Heart left ventricle (tissue), 16 donors: ENCODE data around the gene THBS1. TPM values are rescaled to one million over a fixed set of nuclear protein-coding genes. Genes with fewer than 3 reads are reported as not detected.

ENCODE experiments used
- ATAC-seq, 4 donors: fragments of 200-7000 bp; cut with Tn5 transposase; one replicate each; pipeline ENCODE4 v1.9.1; 2020 to 2022; ENCODE audit warnings: moderate library complexity in 4 of 4, mild to moderate bottlenecking in 3 of 4, moderate number of reproducible peaks in 1 of 4
- DNase-seq, 5 donors: peaks; one replicate each; pipeline ENCODE4 v3.0.0-alpha.2; 2020
- H3K27ac ChIP-seq, 12 donors: fragments of 200-600 bp; sonication (generic) in 4 of 12; one replicate each; pipeline versions ENCODE4 v1.5.0 to v1.8.0; 2016 to 2022; ENCODE audit warnings: mild to moderate bottlenecking in 2 of 12
- H3K27me3 ChIP-seq, 9 donors: fragments of 200-600 bp; sonication (generic) in 2 of 9; one replicate each; pipeline versions ENCODE4 v1.5.1 to v1.8.0; 2016 to 2022; ENCODE audit warnings: mild to moderate bottlenecking in 3 of 9
- H3K36me3 ChIP-seq, 9 donors: fragments of 200-600 bp; sonication (generic) in 2 of 9; one replicate each; pipeline versions ENCODE4 v1.5.0 to v1.8.0; 2018 to 2022; ENCODE audit warnings: mild to moderate bottlenecking in 2 of 9
- H3K4me1 ChIP-seq, 12 donors: fragments of 200-600 bp; sonication (generic) in 4 of 12; one replicate each; pipeline versions ENCODE4 v1.5.0 to v1.8.0; 2016 to 2022; ENCODE audit warnings: mild to moderate bottlenecking in 3 of 12
- H3K4me3 ChIP-seq, 12 donors: fragments of 200-600 bp; sonication (generic) in 4 of 12; one replicate each; pipeline versions ENCODE4 v1.5.0 to v1.8.0; 2017 to 2022; ENCODE audit warnings: mild to moderate bottlenecking in 9 of 12, moderate library complexity in 4 of 12
- H3K9me3 ChIP-seq, 12 donors: fragments of 200-600 bp; sonication (generic) in 4 of 12; one replicate each; pipeline versions ENCODE4 v1.5.0 to v1.8.0; 2016 to 2022; ENCODE audit warnings: mild to moderate bottlenecking in 1 of 12
- CTCF ChIP-seq, 12 donors: fragments of 200-600 bp; sonication (generic) in 4 of 12; IDR thresholded peaks; one replicate each; pipeline versions ENCODE4 v1.5.0 to v1.8.0; 2018 to 2022; ENCODE audit warnings: antibody characterized with exemption in 12 of 12, mild to moderate bottlenecking in 5 of 12
- POLR2A ChIP-seq, 2 donors: fragments of 450-650 bp; IDR thresholded peaks; one replicate each; pipeline ENCODE4 v1.6.1; 2017; ENCODE audit warnings: antibody characterized with exemption in 2 of 2, mild to moderate bottlenecking in 2 of 2, moderate library complexity in 2 of 2
- WGBS, 4 donors: extraction: QIAGEN DNeasy Blood & Tissue Kit in 2 of 4; methylation state at CpG; one replicate each; pipeline versions ENCODE4 v1.1.5 to v1.1.7; 2013 to 2018; 5-methylcytosine and 5-hydroxymethylcytosine counted together
- intact Hi-C, 10 donors: fragments of 100-400 bp; cut with DNase I; formaldehyde crosslinking; loops; one replicate each; pipeline versions ENCODE4 v1.11.1 to v1.14.2; 2022
- polyA plus RNA-seq, 2 donors: library from polyadenylated mRNA; stranded (reverse); fragments of 200-250 nt; gene quantifications; one replicate each; pipeline ENCODE4 v1.2.3, GENCODE V29; 2013
- total RNA-seq, 9 donors: library from RNA; depleted of rRNA in 2 of 9; stranded (reverse); fragments of >200 nt in 2 of 9; fragmentation: NEBNext Ultra II Directional in 3 of 9; extraction: Animal tissue kit (Norgen Biotek cat#: 25700) in 3 of 9; gene quantifications; one replicate each; pipeline versions ENCODE4 v1.1.0 to v1.2.4, GENCODE V29; 2016 to 2023
- donor health status: ischemic (EF 13 %, LVEDD 7.1; RV severe dilation, severe dysfunction).
- donor health status: healthy with polysubstance abuse.
- donor health status: DM: no; HTN: yes; CAD: no.
- donor health status: DM: no; HTN: no; CAD: no.
- donor health status: ischemic (EF 25% LVEDD 6.9; RV normal size, moderate dysfunction).
- donor health status: ischemic (EF 25% LVEDD 5.7; RV mildly dilated, moderate dysfunction).
- donor health status: healthy.
- donor health status: DM: yes; HTN: yes; CAD: no.
- donor health status: ischemic (EF 35%, LVEDD 5.7; RV mildly dilated, moderate dysfunction).
- donor health status: nonischemic (EF 11% LVEDD 7.7; RV severe dilation, severe dysfunction).
- donor health status: DM: yes; HTN: yes; CAD: no.
- donor health status: PGD.
- donor health status: ischemic (EF 29% LVEDD 5.4; RV normal size, mild dysfunction).
- donor health status: nonischemic (EF 23%, LVEDD 6.1; RV moderate dilation, normal function).

THBS1 gene
- total and polyA plus RNA-seq, 11 donors, result 8.5 to 573 (median 160) TPM

GRCh38 chr15:39588531-39589192 lies 7.8 kb downstream of the THBS1 start:
- Histone ChIP-seq H3K36me3 (peaks cover 0 to 100% (median 99%) of the 10 kb centered on the region in 9 donors), H3K27ac (no peak overlapping the region), H3K4me1 (peaks cover 0 to 47% (median 15%) of the 10 kb centered on the region in 12 donors), H3K27me3 (no peaks in the 10 kb centered on the region), H3K9me3 (no peaks in the 10 kb centered on the region), H3K4me3 (no peak overlapping the region)
- DNase-seq (no peak), ATAC-seq (no peak)
- intact Hi-C loops, result loop anchor here in 4 of 10 donors (5.0 to 10.0 kb wide), 6 partner anchors 96 to 884 kb away; no protein-coding TSS in a partner anchor
- TF ChIP-seq CTCF (IDR thresholded peaks at IDR 0.05) (no peak), POLR2A (IDR thresholded peaks at IDR 0.05) (no peak)
- 89 to 94% (median 93%) methylated on average over 12 to 13 of the region's 13 CpGs for WGBS, 4 donors

- Histone ChIP-seq H3K27me3 (no peaks in the 10 kb centered on the region), H3K4me3 (no peak overlapping the region), H3K9me3 (no peaks in the 10 kb centered on the region), H3K36me3 (peaks cover 0 to 100% (median 100%) of the 10 kb centered on the region in 9 donors), H3K4me1 (peaks cover 0 to 40% (median 11%) of the 10 kb centered on the region in 12 donors), H3K27ac (no peak overlapping the region)
- TF ChIP-seq POLR2A (IDR thresholded peaks at IDR 0.05) (no peak), CTCF (IDR thresholded peaks at IDR 0.05) (no peak)
- WGBS, 4 donors, result 91 to 94% (median 92%) methylated on average over 14 of the region's 14 CpGs
- intact Hi-C loops, result loop anchor here in 4 of 10 donors (5.0 to 10.0 kb wide), 6 partner anchors 95 to 885 kb away; no protein-coding TSS in a partner anchor
- DNase-seq (no peak), ATAC-seq (no peak)
These were observed 8.4 kb downstream of the THBS1 start for GRCh38 chr15:39589193-39589814.

GRCh38 chr15:39589815-39590644 lies 9.2 kb downstream of the THBS1 start:
- Histone ChIP-seq H3K27ac (no peak overlapping the region), H3K4me3 (no peak overlapping the region), H3K36me3 (peaks cover 0 to 100% (median 100%) of the 10 kb centered on the region in 9 donors), H3K4me1 (peaks cover 0 to 35% (median 10%) of the 10 kb centered on the region in 12 donors), H3K27me3 (no peaks in the 10 kb centered on the region), H3K9me3 (no peaks in the 10 kb centered on the region)
- TF ChIP-seq CTCF (IDR thresholded peaks at IDR 0.05) (no peak), POLR2A (IDR thresholded peaks at IDR 0.05) (no peak)
- DNase-seq (no peak), ATAC-seq (no peak)
- WGBS, 4 donors, result 87 to 95% (median 94%) methylated on average over 5 to 13 of the region's 13 CpGs
- intact Hi-C loops, result loop anchor here in 6 of 10 donors (5.0 to 10.0 kb wide), 6 partner anchors 95 to 885 kb away; no protein-coding TSS in a partner anchor
